Spleen (tissue), 11 donors: ENCODE results near the gene SLC47A1. TPM values are rescaled to one million over a fixed set of nuclear protein-coding genes. Genes with fewer than 3 reads are reported as not detected.

ENCODE experiments used
- DNase-seq: peaks from one replicate; pipeline ENCODE4 v3.0.0-alpha.2; 2020
- H3K27ac ChIP-seq, 8 donors: fragments of 200-600 bp; sonication (generic) in 7 of 8; 1 replicate in 4 of 8; 2 replicates in 4 of 8; pipeline versions ENCODE4 v1.5.0 to v1.8.0; 2016 to 2021; ENCODE audit warnings: inconsistent platforms in 4 of 8, mild to moderate bottlenecking in 4 of 8, moderate library complexity in 1 of 8
- H3K27me3 ChIP-seq, 7 donors: fragments of 200-600 bp; sonication (generic) in 6 of 7; replicated peaks in 1 of 7; 1 replicate in 4 of 7; 2 replicates in 3 of 7; pipeline versions ENCODE4 v1.5.0 to v1.8.0; 2016 to 2021; ENCODE audit warnings: inconsistent platforms in 3 of 7, mild to moderate bottlenecking in 1 of 7
- H3K36me3 ChIP-seq, 6 donors: fragments of 200-600 bp; sonication (generic) in 5 of 6; 1 replicate in 4 of 6; 2 replicates in 2 of 6; pipeline versions ENCODE4 v1.5.0 to v1.8.0; 2016 to 2021; ENCODE audit warnings: inconsistent platforms in 2 of 6
- H3K4me1 ChIP-seq, 6 donors: fragments of 200-600 bp; sonication (generic) in 5 of 6; 1 replicate in 3 of 6; 2 replicates in 3 of 6; pipeline versions ENCODE4 v1.5.0 to v1.8.0; 2016 to 2021; ENCODE audit warnings: inconsistent platforms in 3 of 6
- H3K4me3 ChIP-seq, 8 donors: fragments of 200-600 bp; sonication (generic) in 7 of 8; 1 replicate in 4 of 8; 2 replicates in 4 of 8; pipeline versions ENCODE4 v1.5.0 to v1.8.0; 2016 to 2021; ENCODE audit warnings: inconsistent platforms in 4 of 8, mild to moderate bottlenecking in 4 of 8, moderate library complexity in 2 of 8
- H3K9me3 ChIP-seq, 8 donors: fragments of 200-600 bp; sonication (generic) in 7 of 8; 1 replicate in 4 of 8; 2 replicates in 4 of 8; pipeline versions ENCODE4 v1.5.0 to v1.8.0; 2016 to 2021; ENCODE audit warnings: inconsistent platforms in 4 of 8
- POLR2A ChIP-seq, 3 donors: fragments of 450-650 bp; IDR thresholded peaks; one replicate each; pipeline ENCODE4 v1.5.1; 2017; ENCODE audit warnings: antibody characterized with exemption in 3 of 3, mild to moderate bottlenecking in 1 of 3
- POLR2AphosphoS5 ChIP-seq, 3 donors: sonication (generic); formaldehyde crosslinking; IDR thresholded peaks; one replicate each; pipeline ENCODE4 v1.5.1; 2017; ENCODE audit warnings: antibody characterized with exemption in 3 of 3
- WGBS, 5 donors: extraction: QIAGEN DNeasy Blood & Tissue Kit in 3 of 5; methylation state at CpG; one replicate each; pipeline versions ENCODE4 v1.1.5 to v1.1.7; 2013 to 2018; 5-methylcytosine and 5-hydroxymethylcytosine counted together
- intact Hi-C: fragments of 100-400 bp; cut with DNase I; formaldehyde crosslinking; loops from one replicate; pipeline ENCODE4 v1.15.0; 2023; ENCODE audit warnings: low total_unique reads
- polyA plus RNA-seq, 3 donors: library from polyadenylated mRNA; stranded (reverse); fragments of 200-250 nt; gene quantifications; one replicate each; pipeline ENCODE4 v1.2.1, GENCODE V29; 2013
- total RNA-seq, 7 donors: library from RNA; depleted of rRNA in 3 of 7; stranded (reverse); fragments of >200 nt in 3 of 7; fragmentation: NEBNext Ultra II Directional in 4 of 7; extraction: Animal tissue kit (Norgen Biotek cat#: 25700) in 4 of 7; gene quantifications; one replicate each; pipeline versions ENCODE4 v1.1.0 to v1.2.1, GENCODE V29; 2016 to 2021
- TF ChIP-seq, protein P1 (sequence below), 11 experiments: fragments of 200-600 bp in 7 of 11; fragments of 450-650 bp in 4 of 11; sonication (generic) in 4 of 11; IDR thresholded peaks in 8 of 11; conservative IDR thresholded peaks in 3 of 11; 1 replicate in 7 of 11; 2 replicates in 4 of 11; pipeline versions ENCODE4 v1.4.0 to v1.8.0; 2016 to 2021; ENCODE audit warnings: antibody characterized with exemption in 11 of 11, inconsistent platforms in 4 of 11, mild to moderate bottlenecking in 1 of 11
- donor health status: healthy with polysubstance abuse.
- donor health status: DM: no; HTN: no; CAD: no; lungs with moderate emphysema.
- donor health status: DM: no; HTN: no; CAD: no.
- donor health status: Bipolar disorder and iron deficiency.
- donor health status: healthy.
- donor health status: DM: no; HTN: no; CAD: no.
- donor health status: DM: yes; HTN: yes; CAD: no.

SLC47A1 gene
- total and polyA plus RNA-seq, 10 donors, result 1.2 to 23.0 (median 5.6) TPM

DNA sequence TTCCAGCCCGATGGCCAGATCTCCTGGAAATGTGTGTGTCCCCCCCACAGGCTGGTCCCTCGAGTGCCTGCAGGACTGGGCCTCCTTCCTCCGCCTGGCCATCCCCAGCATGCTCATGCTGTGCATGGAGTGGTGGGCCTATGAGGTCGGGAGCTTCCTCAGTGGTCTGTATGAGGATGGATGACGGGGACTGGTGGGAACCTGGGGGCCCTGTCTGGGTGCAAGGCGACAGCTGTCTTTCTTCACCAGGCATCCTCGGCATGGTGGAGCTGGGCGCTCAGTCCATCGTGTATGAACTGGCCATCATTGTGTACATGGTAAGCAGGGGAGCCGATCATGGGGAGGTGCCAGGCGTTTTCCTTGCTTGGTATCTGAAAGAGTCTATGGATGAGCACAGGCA, 22.1 kb downstream of the SLC47A1 start:
- TF ChIP-seq POLR2AphosphoS5 (IDR thresholded peaks at IDR 0.05) (no peak), POLR2A (IDR thresholded peaks at IDR 0.05) (no peak)
- TF ChIP-seq, protein P1, sequence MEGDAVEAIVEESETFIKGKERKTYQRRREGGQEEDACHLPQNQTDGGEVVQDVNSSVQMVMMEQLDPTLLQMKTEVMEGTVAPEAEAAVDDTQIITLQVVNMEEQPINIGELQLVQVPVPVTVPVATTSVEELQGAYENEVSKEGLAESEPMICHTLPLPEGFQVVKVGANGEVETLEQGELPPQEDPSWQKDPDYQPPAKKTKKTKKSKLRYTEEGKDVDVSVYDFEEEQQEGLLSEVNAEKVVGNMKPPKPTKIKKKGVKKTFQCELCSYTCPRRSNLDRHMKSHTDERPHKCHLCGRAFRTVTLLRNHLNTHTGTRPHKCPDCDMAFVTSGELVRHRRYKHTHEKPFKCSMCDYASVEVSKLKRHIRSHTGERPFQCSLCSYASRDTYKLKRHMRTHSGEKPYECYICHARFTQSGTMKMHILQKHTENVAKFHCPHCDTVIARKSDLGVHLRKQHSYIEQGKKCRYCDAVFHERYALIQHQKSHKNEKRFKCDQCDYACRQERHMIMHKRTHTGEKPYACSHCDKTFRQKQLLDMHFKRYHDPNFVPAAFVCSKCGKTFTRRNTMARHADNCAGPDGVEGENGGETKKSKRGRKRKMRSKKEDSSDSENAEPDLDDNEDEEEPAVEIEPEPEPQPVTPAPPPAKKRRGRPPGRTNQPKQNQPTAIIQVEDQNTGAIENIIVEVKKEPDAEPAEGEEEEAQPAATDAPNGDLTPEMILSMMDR (IDR thresholded peaks at IDR 0.05 in 8 of 11, conservative IDR thresholded peaks at IDR 0.05 in 3 of 11), result no peak
- Histone ChIP-seq H3K27ac (peak overlapping the region in 1 of 8 donors; percentile 82), H3K4me1 (peaks cover 0 to 14% (median 3%) of the 10 kb centered on the region in 6 donors), H3K9me3 (peaks cover 0 to 9% (median 2%) of the 10 kb centered on the region in 8 donors), H3K27me3 (no peaks in the 10 kb centered on the region), H3K36me3 (no peaks in the 10 kb centered on the region), H3K4me3 (no peak overlapping the region)
- WGBS, 5 donors, result 92 to 95% (median 94%) methylated on average over 10 to 11 of the region's 11 CpGs
- DNase-seq, result no peak
- intact Hi-C loops, result no loop called here

DNA sequence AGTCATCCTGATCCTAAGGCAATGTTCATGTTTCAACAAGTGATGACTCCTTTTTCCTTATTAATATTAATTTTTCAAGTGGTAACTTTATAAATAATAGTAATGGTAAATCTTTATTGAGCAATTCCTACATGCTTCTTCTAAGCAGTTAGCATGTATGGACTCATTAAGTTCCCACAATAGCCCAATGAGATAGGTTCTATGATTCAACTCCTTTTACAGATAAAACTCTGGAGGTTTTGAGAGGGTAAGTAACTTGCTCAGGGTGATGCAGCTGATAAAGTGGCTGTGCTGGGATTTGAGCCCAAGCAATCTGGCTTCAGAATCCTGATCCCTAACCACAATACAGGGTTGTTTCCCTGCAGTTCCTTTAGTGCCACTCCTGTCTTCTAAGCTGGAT, 25.3 kb downstream of the SLC47A1 start:
- no peak overlapping the region for H3K27ac ChIP-seq
- intact Hi-C loops, result no loop called here
- peaks cover 0 to 14% (median 2%) of the 10 kb centered on the region in 6 donors for H3K4me1 ChIP-seq
- TF ChIP-seq POLR2A (IDR thresholded peaks at IDR 0.05), result no peak
- TF ChIP-seq, protein P1 (IDR thresholded peaks at IDR 0.05 in 8 of 11, conservative IDR thresholded peaks at IDR 0.05 in 3 of 11), result no peak
- no peak for TF ChIP-seq POLR2AphosphoS5 (IDR thresholded peaks at IDR 0.05)
- DNase-seq, result no peak
- peaks cover 0 to 9% (median 2%) of the 10 kb centered on the region in 8 donors for H3K9me3 ChIP-seq
- H3K4me3 ChIP-seq, result no peak overlapping the region
- no peaks in the 10 kb centered on the region for H3K36me3 ChIP-seq
- H3K27me3 ChIP-seq, result no peaks in the 10 kb centered on the region

DNA sequence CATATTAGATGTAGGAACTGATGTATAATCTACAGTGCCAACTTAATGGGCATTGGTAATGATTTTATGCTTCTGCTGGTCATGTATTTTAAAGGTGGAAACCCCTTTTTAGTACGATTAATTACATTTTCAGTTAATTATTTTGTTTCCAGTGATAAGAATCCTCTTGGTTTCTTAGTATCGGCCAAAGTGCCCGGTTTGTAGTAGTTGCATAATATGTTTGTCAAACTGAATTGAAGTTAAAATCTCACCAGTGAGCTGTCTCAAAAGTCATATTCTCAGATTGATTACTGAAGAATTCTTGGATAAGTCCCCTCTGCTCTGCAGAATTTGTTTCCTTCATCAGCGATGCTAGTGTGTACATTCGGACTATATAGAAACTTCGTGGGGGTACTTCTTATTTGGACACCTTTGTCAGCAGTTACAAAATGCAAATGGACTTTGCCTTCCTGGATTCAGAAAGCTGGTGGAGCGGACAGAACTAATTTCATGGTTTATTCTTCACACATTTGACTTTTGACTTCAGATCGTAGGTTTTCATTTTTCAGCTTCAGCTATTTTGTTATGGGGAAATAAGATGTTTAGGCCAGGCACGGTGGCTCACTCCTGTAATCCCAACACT, 28.2 kb downstream of the SLC47A1 start:
- Histone ChIP-seq H3K27ac (no peak overlapping the region), H3K4me1 (no peaks in the 10 kb centered on the region), H3K27me3 (no peaks in the 10 kb centered on the region), H3K9me3 (peaks cover 0 to 9% (median 2%) of the 10 kb centered on the region in 8 donors), H3K4me3 (no peak overlapping the region), H3K36me3 (no peaks in the 10 kb centered on the region)
- TF ChIP-seq POLR2AphosphoS5 (IDR thresholded peaks at IDR 0.05) (no peak), POLR2A (IDR thresholded peaks at IDR 0.05) (no peak)
- TF ChIP-seq, protein P1 (IDR thresholded peaks at IDR 0.05 in 8 of 11, conservative IDR thresholded peaks at IDR 0.05 in 3 of 11), result no peak
- WGBS, 5 donors, result 77 to 89% (median 84%) methylated on average over 9 of the region's 9 CpGs
- intact Hi-C loops, result no loop called here
- DNase-seq, result no peak

DNA sequence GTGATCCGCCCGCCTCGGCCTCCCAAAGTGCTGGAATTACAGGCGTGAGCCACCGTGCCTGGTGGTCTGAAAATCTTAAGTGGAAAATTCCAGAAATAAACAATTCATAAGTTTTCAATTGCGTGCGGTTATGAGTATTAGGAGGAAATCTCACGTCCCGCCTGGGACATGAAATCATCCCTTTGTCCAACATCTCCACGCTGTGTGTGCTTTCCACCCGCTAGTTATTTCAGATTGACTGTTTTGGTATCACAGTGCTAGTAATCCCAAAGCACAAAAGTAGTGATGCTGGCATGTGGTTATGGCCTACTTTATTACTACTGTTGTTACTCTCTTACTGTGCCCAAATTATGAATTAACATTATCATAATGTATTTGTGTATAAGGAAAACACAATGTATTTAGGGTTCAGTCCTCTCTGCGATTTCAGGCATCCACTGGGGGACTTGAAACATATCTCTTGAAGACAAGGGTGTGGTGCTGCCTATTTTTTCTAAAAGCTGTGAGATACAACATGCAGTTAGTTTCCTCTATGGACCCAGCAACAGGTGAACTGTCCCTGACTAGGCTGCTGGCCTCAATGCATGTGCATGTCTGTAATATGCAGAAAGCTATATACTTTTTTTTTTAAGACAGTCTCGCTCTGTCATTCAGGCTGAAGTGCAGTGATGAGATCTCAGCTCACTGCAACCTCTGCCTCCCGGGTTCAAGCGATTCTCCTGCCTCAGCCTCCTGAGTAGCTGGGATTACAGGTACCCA, 32.3 kb downstream of the SLC47A1 start:
- 93 to 94% (median 94%) methylated on average over 15 of the region's 15 CpGs for WGBS, 5 donors

More for the DNA sequence above, 32.3 kb downstream of the SLC47A1 start:
- no peak overlapping the region for H3K27ac ChIP-seq
- intact Hi-C loops, result no loop called here
- no peak overlapping the region for H3K4me3 ChIP-seq
- H3K4me1 ChIP-seq, result peaks cover 0 to 21% (median 14%) of the 10 kb centered on the region in 6 donors
- peaks cover 0 to 5% (median 0%) of the 10 kb centered on the region in 7 donors for H3K27me3 ChIP-seq
- H3K36me3 ChIP-seq, result no peaks in the 10 kb centered on the region
- TF ChIP-seq, protein P1 (IDR thresholded peaks at IDR 0.05 in 8 of 11, conservative IDR thresholded peaks at IDR 0.05 in 3 of 11), result no peak
- no peak for TF ChIP-seq POLR2AphosphoS5 (IDR thresholded peaks at IDR 0.05)
- TF ChIP-seq POLR2A (IDR thresholded peaks at IDR 0.05), result no peak
- H3K9me3 ChIP-seq, result no peaks in the 10 kb centered on the region
- DNase-seq, result no peak
